ENCODE data around the gene TIMM50. TPM values are rescaled to one million over a fixed set of nuclear protein-coding genes. Genes with fewer than 3 reads are reported as not detected.
A peak's percentile ranks its signal among the peaks of the same experiment; 100 is the strongest.

TIMM50 gene
- total RNA-seq, 1 donor from 2014 or later = 55.6 TPM

GRCh38 chr19:39501340-39501739, 20.7 kb downstream of the TIMM50 start:
- ATAC-seq = no peak

- peak; percentile 79 for ATAC-seq
Observed at GRCh38 chr19:39502640-39503417, 22.2 kb downstream of the TIMM50 start.

GRCh38 chr19:39506598-39506943, 25.9 kb downstream of the TIMM50 start:
- ATAC-seq = no peak

- peak; percentile 43 for ATAC-seq
Observed at GRCh38 chr19:39506944-39507714, 26.5 kb downstream of the TIMM50 start.

GRCh38 chr19:39507715-39508364, 27.2 kb downstream of the TIMM50 start:
- no peak for ATAC-seq

- no peak for ATAC-seq
Observed at GRCh38 chr19:39508629-39509028, 28.0 kb downstream of the TIMM50 start.

GRCh38 chr19:39509233-39509632, 28.6 kb downstream of the TIMM50 start:
- no peak for ATAC-seq

- no peak for ATAC-seq
Observed at GRCh38 chr19:39512988-39513387, 32.4 kb downstream of the TIMM50 start.

- no peak for ATAC-seq
Observed at GRCh38 chr19:39514840-39515550, 34.4 kb downstream of the TIMM50 start, which contains the start of gene SELENOV. Gene SELENOV (plus strand): TSS chr19:39515139. CDS start chr19:39515213, 74 bp downstream.

- ATAC-seq = no peak
Observed at GRCh38 chr19:39515551-39516191, 35.0 kb downstream of the TIMM50 start.

- no peak for ATAC-seq
Observed at GRCh38 chr19:39516270-39516669, 35.6 kb downstream of the TIMM50 start.

GRCh38 chr19:39517432-39517831, 36.8 kb downstream of the TIMM50 start:
- no peak for ATAC-seq

GRCh38 chr19:39518458-39518857, 37.8 kb downstream of the TIMM50 start:
- ATAC-seq = no peak

GRCh38 chr19:39518975-39519374, 38.3 kb downstream of the TIMM50 start:
- ATAC-seq = peak; percentile 62

- no peak for ATAC-seq
Observed at GRCh38 chr19:39520541-39521484, 40.2 kb downstream of the TIMM50 start.

GRCh38 chr19:39524495-39524894, 43.9 kb downstream of the TIMM50 start:
- ATAC-seq = no peak

- ATAC-seq = no peak
Observed at GRCh38 chr19:39525205-39525604, 44.6 kb downstream of the TIMM50 start.

GRCh38 chr19:39531834-39532232, 51.2 kb downstream of the TIMM50 start:
- no peak for ATAC-seq

GRCh38 chr19:39532233-39533002, 51.8 kb downstream of the TIMM50 start, which contains the start of gene EID2B:
Gene EID2B (minus strand): TSS chr19:39532852. CDS start chr19:39532802, 50 bp downstream.
- ATAC-seq = peak; percentile 99

- ATAC-seq = no peak
Observed at GRCh38 chr19:39533003-39533512, 52.4 kb downstream of the TIMM50 start.

All from esophagus mucosa (tissue), 1 donor.